Measurements from ENCODE around the gene SLC35G6.

- TF ChIP-seq CTCF (IDR thresholded peaks at IDR 0.05) (no peak), POLR2A (IDR thresholded peaks at IDR 0.05) (no peak)
Measured at GRCh38 chr17:7497636-7498035, 16.4 kb downstream of the SLC35G6 start.

All from thyroid gland (tissue), 4 donors.